KG1 (cell line): ENCODE measurements around the gene FGL2.
A peak's percentile ranks its signal among the peaks of the same experiment; 100 is the strongest.
"Not testable (repeated sequence)": the region's sequence is repeated elsewhere in the genome, so short reads cannot be mapped to it uniquely, and the experiment has no call there.

Experiments used
- DNase-seq: peaks from one replicate; lab custom pipeline; 2025; lab: John Stamatoyannopoulos, UW

Gene FGL2

DNA sequence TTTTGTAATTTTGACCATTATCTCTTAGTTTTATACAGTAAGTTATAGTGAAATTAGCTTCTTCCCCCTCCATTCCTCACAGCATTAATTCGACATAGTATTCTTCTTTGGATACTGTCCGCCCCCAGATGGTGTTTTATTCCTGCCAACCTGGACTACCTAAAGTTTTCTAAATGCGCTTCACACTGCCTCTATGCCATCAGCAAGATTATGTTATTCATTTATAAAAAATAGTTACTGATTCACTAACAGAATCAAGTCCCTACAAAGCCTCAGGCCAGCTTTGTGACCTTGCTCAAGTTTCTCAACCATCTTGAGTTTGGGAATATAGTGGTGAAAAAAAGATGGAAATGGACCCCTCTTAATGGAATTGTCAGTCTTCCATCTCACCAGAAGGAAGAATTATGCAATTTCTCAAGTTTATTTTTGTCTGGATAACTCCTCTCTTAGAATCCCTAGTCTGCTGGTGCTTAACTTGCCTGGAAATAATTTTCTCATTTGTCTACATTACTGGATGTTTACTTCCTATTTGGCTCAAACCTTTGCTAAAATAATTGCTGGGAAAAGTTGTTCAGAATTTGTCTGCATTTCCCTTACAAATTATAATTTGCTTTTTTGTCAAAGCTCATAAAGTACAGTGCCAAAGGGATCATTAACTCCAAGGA lies 16.7 kb upstream of the FGL2 start:
- DNase-seq: no peak

DNA sequence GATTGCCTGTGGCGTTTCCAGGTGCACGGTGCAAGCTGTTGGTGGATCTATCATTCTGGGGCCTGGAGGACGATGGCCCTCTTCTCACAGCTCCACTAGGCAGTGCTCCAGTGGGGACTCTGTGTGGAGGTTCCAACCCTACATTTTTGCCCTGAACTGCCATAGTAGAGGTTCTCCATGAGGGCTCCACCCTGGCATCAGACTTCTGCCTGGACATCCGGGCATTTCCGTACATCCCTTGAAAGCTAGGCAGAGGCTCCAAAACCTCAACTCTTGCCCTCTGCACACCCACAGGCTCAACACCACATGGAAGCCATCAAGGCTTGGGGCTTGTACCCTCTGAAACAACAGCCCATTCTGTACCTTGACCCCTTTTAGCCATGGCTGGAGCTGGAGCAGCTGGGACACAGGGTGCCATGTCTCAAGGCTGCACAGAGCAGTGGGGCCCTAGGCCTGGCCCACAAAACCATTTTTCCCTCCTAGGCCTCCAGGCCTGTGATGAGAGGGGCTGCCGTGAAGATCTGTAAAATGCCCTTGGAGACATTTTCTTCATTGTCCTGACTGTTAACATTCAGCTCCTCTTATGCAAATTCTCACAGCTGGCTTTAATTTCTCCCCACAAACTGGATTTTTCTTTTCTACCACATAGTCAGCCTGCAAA lies 10.0 kb upstream of the FGL2 start:
- DNase-seq: no peak

DNA sequence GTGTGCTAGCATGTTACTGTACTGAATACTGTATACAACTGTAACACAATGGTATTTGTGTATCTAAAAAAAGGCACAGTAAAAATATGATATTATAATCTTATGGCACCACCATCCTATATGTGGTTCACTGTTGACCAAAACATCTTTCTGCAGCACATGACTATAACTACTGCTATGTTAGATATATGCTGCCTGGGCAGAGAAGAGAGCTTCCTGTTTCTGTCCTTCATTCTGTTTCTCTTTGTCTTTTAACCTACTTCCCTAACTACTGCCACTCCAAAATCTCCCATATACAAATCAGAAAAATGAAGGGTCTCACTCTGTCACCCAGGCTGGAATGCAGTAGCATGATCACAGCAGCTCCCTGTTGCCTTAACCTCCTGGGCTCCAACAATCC lies 8.8 kb upstream of the FGL2 start:
- DNase-seq: no peak

DNA sequence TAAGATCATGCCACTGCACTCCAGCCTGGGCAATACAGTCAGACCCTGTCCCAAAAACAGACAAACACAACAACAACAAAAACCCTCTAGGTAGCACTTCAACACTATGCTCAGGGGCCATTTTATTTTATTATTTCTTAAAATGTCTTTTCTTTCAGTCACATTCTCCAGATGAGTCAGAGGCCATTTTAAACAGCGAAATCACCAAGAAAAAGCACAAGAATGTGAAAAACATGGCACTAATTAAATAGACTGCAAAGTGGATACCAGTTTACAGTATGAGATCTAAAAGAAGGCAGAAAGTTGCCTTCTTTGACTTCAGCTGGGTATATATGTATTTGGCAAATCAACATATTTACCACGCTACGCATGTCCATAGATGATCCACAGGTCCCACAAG lies 6.1 kb upstream of the FGL2 start:
- DNase-seq: no peak

DNA sequence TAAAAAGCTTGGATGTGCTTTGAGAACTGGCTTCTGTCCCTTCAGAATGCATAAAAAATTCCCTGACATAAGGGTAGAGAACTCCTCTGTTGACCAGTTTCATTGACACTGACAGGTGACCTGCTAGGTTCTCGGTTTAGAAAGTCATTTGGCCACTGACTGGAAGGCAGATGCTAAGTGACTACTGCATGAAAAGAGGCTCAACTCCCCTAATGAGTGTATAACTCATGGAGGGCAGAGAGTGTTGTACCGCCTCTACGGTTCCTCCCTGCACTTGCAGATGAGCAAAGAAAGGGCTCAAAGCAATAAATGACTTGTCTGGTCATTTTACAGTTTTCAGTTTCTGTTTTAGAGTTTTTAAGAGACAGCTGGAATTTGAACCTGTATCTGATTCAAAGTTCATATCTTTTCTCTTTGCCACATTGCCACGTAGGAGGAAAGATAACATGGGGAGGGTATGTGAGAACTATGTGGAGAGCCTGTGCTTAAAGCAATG lies 2.9 kb upstream of the FGL2 start:
- no peak for DNase-seq

GRCh38 chr7:77200542-77200941 lies 923 bp upstream of the FGL2 start:
- DNase-seq: no peak

DNA sequence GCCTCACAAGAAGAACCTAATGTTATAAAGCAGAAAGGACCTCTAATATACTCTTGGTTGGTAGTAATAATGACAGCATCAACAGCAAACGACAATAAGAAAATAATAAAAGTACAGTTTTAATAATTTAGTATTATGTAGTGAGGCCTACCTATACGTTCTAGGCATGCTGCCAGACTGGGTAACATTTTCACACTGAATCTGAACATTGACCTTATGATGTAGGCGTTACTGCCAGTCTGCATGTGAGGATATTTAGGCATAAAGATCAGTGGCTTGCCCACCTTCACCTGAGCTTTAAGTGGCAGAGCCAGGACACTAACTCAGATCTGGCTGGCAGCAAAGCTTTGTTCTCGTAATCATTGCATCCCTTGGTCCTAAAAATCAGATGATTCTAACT lies 2.5 kb downstream of the FGL2 start:
- DNase-seq: no peak

- DNase-seq: peak; percentile 36
Observed at GRCh38 chr7:77188731-77189437, 10.7 kb downstream of the FGL2 start.

GRCh38 chr7:77185866-77186265 lies 13.8 kb downstream of the FGL2 start:
- no peak for DNase-seq

DNA sequence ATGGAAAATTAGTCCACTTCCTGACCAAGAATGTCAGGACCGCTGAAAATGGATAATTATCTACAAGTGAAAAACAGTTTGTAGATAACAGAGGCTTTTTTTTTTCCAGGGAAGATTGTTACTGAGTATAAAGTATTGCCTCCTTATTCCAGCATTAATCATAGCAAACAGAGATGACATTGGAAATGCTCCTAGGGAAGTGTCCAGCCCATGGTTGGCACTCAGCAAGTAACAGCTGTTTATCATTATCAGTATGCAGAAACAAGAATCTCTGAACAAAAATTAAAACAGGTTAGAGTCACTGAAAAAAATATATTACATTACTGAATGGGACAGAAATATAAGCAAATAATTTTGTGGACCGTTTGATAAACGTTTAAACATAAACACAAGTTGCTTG lies 14.6 kb downstream of the FGL2 start:
- DNase-seq: no peak

GRCh38 chr7:77184463-77184862 lies 15.2 kb downstream of the FGL2 start:
- DNase-seq: no peak

DNA sequence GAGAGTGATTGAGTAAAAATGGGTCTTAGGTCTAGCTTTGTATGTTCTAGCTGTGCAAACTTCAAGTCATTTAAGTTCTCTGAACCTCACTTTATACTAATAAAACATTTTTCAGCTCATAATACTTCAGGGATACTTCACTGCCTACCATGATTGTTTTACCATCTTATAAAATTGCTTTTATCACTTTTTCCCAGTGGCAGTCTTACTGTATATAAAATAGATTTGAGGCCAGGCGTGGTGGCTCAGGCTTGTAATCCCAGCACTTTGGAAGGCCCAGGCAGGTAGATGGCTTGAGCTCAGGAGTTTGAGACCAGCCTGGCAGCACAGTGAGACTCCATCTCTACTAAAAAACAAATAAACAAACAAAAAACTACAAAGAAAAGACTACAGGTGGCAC lies 17.4 kb downstream of the FGL2 start:
- no peak for DNase-seq

- DNase-seq: no peak
Observed at GRCh38 chr7:77181734-77182133, 17.9 kb downstream of the FGL2 start.

DNA sequence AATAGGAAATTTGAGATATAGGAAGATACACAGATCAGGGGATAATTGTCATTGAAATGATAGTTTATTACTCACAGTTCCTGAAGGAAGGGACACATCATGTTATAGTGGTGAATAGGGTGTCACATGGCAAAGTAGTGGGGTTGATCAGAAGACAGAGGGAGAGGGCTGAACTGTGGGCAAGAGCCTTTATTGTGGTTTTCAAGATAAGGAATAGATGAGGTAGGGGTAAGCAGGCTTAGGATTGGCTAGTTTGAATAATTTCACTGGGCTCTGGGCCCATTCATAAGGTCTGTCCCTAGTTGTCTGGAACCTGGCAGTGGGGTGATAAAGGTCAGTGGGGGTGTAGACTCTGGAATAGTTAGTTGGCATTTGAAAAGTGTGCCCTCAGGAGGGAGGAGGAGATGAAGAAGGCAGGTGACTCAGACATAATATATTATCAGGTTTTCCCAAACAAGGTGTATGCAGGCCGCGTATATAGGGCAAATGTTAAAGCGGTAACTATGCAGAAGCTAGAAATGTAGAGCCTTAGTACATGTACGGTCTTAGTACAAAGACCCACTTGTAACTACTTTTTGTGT lies 18.5 kb downstream of the FGL2 start:
- no peak for DNase-seq

DNA sequence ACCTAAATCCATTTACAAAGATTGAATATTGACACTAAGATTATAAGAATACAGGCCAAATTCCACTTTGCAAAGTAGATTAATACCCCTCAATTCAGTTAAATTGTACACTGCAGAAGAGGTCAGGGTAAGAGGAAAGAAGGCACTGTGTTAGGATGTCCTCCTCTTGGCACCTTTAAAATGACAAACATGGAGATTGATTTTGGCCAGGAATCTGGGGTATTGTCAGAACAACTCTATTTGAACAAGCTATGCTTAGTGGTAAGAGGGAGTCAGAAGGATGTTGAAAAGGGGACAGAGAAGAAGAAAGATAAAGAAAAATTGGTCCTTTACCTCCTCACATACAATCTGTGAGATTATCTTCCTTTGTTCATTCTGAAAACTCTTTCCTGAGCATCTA lies 21.6 kb downstream of the FGL2 start:
- DNase-seq: not testable (repeated sequence)

- not testable (repeated sequence) for DNase-seq
Observed at GRCh38 chr7:77177321-77177904, 22.2 kb downstream of the FGL2 start.

- DNase-seq: not testable (repeated sequence)
Observed at GRCh38 chr7:77175274-77175800, 24.3 kb downstream of the FGL2 start.

- DNase-seq: not testable (repeated sequence)
Observed at GRCh38 chr7:77174418-77174817, 25.2 kb downstream of the FGL2 start.

DNA sequence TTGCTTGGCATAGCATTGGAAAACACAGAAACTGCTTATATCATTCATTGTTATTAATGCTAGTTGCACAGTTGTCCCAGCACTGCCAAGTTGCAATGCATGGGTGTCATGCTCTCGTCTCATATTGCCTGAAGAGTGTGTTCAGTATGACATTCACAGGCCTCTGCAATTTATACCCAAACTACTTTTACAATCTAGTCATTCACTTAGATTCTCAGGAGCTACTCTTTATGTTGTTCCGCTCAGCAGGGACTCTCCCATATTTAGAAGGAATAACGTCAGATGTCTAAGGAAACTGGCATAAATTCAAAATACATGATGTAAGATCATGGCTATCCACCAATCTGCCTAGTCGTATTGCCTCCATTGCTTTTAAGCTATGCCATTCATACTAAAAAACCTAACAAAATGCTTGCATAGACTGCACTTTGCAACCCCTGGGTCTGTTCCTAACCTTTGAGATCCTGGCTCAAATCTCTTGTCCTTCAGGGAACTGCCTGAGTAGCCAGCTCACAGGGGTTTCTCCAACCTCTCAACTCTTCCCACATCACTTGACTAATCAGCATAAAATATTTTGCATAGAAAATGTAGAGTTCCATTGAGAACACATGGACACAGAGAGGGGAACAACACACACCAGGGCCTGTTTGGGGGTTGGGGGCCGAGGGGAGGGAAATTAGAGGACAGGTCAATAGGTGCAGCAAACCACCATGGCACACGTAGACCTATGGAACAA lies 27.0 kb downstream of the FGL2 start:
- not testable (repeated sequence) for DNase-seq

- DNase-seq: not testable (repeated sequence)
Observed at GRCh38 chr7:77171073-77171472, 28.5 kb downstream of the FGL2 start.

GRCh38 chr7:77157446-77157845 lies 42.2 kb downstream of the FGL2 start:
- no peak for DNase-seq
